Effector CD4-positive, alpha-beta T cell (primary cell): ENCODE data around the gene ARMH2. TPM values are rescaled to one million over a fixed set of nuclear protein-coding genes. Genes with fewer than 3 reads are reported as not detected.

Experiments used
- DNase-seq: peaks from one replicate; pipeline ENCODE4 v3.0.0-alpha.2; 2020
- total RNA-seq: gene quantifications from one replicate; lab custom pipeline; 2026; lab: John Stamatoyannopoulos, UW

ARMH2 gene
- total RNA-seq: not detected

DNA sequence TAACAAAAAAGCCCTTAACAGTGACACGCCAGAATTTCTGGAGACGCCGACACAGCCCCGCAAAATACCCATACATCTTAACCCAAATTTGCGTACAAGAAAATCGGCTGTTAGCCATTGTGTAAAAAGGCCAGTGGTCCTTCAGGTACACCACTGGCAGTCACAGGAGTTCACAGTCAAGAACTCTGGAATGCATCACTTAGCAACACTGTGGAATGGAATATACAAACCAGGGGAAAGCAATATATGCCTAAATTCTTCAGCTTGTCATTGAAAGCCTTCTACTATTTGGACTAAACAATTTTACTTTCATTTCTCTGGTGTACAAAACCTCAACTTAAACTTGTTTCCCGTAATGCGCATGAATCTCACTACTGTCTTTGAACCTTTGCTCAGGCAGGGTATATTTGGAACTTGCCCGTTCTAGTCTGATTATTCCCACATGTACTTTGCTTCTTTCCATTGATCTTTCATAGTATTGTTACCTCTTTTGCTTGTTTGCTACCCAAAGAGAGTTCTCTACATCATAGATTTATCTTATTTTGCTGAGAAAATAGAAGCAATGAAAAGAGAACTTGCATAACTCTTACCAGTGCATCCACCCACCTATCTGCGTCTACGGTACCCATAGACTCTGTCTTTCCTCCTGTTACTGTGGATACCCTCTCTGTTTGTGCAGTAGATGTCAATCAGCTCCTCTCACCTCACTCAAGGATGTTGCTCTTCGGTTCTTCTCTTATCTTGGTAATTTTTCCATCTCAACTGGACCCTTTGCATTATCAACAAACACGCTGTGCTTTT is at the start of gene ARMH2:
TSS of gene ARMH2 (minus strand) at position 178 of the 801 bp plus-strand sequence. CDS start at position 118, 60 bp downstream.
- DNase-seq: no peak

DNA sequence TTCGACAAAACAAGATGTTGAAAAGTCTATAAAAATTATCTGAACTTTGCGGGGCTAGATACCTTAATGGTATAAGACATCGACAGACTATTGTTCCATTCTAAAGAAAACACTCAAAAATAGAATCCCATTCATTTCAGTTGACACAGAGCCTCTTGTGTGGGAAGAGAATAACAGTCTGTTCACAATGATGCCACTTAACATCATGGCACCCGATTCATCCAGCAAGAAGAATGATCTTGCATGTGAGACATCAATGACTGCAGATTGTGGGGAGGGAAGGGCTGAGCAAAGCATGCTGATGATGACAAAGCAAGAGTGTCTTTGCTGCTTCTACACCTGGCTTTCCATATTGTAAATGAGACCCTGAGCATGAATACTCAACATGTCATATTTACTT is 49.7 kb upstream of the ARMH2 start:
- no peak for DNase-seq

DNA sequence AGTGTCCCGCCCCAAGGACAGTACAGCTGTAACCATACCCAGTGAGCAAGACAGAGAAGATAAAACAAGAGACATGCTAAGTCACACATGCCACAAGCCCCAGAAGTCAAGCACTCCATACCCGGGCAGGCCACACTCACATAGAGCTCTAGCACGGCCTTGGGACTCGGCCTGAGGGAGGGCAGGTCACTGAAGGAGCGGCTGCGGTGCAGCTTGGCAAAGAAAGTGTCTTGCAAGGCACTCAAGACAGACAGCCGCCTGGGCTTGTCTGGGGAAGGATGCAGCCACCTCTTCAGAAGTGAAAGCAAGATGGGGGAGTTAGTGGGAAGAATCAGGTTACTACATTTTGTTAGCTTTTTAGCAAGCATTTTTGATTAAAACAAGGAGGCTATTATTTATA is 48.7 kb upstream of the ARMH2 start:
- no peak for DNase-seq

DNA sequence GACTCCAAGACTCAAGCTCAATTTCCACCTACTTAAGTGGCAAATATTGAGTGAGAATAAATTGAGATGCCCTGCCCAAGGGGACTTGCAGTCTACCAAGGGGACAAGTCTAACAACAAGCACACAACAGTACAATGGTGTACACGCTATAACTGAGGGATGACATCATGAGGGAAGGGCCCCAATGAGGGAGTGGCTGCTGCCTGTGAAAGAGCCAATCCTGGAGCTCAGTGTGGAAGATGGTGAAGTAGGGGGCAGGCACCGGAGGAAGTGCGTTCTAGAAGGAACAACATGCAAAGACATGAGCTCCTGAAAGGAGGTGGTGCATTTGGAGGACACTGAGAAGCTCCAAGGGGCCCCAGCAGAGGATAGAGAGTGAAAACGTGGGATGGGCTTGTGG is 46.9 kb upstream of the ARMH2 start:
- DNase-seq: no peak

DNA sequence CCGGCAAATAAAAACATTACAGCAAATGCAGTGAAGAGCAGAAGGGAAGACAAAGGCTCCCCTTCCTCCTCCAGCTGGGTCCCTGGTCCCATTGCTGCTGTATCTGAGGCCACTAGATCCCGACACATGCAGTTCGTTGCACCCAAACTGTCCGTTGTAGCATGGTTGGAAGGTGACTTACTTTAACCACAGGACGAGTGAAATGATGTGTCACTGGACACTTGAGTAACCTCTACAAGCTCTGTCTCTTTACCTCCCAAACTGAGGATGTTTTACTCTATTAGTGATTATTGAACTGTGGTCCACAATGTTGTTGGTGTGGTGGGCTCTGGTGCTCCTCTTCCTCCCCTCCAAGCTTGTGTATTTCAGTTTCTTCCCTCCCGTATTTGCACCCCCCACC is 46.2 kb upstream of the ARMH2 start:
- DNase-seq: no peak

DNA sequence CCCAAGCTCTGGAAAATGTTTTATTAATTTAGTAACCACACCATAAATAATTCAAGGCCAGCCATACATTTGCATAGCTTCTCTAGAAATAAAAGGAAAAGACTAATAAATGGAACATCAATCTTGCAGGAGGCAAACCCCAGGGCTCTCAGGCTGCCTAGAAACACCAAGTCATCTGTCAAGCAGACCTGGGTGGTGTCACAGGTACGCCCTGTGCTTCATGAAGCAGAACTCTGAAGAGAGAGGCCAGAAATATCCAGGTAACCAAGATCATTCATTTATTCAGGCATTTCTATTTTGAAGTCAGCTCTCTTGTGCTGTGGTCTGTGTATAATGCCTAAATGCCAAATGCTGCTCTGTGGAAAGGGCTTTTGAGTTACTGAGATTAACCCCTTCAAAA is 45.3 kb upstream of the ARMH2 start:
- no peak for DNase-seq

DNA sequence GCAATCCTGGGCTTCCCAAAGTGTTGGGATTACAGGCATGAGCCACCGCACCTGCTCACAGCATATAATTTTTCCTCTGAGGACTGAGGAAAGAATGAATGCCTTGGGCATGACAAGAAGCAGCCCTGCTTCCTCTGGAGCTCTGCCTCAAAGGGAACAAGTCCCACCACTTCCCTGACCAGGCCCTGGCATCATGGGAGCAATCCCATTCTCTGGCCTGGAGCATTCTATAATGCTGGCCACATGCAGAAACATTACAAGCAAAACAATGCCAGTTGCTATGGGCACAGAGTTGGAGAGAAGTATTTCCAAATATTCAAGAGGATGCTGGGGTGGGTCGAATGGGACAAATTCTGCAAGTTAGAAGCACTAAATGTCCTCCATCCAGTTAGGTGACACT is 41.5 kb upstream of the ARMH2 start:
- no peak for DNase-seq

DNA sequence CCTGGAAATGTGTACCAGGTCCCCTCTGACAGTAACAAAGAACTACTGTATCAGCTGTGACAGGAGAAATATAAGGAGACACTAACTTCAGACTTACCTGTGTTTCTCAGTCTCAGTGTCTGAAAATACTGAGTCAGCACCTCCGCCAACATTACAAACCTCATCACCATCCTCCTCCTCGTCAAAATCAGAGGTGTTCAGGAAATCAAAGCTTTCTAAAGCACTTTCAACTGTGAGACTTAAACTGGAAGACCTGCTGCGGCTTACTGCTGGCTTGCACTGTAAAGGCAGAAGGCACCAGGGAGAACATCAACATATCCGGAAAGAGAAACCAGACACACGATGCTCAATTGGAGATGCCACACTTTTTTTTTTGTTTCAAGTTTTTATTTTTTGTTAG is 40.3 kb upstream of the ARMH2 start:
- DNase-seq: no peak

DNA sequence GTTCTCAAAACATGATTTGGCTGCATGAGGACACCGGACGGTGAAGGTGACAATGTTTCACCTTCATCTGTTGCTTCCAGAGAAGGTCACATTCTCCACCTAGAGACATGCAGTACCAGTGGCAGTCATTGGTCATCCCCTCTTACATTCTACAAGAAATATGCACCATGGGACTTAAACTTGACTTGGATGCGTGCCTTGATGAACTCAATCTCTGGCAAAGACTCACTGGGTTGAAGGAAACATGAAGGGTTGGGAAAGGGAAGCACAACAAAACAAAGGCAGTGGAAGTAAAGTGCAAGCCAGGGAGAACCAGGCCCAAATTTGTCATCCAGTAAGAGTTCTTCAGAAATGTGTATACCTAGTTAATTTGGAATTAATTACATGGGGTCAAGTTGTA is 39.4 kb upstream of the ARMH2 start:
- no peak for DNase-seq

DNA sequence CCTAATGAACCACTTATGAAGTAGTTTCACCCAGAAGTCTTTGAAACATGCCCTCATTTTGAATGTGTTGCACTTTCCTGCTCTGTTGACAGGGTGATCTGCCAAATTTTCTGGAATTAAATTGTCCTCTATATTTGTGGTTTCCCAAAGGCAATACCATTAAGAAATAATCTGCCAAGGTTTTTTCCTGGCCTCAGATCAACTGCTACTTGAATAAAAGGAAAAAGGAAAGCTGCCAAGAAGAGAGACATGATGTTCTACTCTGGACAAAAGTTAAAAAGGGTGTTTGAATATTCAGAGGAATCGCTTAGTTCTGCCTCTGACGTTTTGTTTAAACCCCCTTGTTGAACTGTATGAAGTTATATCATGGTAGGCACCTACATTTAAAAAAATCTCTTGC is 37.4 kb upstream of the ARMH2 start:
- DNase-seq: no peak

DNA sequence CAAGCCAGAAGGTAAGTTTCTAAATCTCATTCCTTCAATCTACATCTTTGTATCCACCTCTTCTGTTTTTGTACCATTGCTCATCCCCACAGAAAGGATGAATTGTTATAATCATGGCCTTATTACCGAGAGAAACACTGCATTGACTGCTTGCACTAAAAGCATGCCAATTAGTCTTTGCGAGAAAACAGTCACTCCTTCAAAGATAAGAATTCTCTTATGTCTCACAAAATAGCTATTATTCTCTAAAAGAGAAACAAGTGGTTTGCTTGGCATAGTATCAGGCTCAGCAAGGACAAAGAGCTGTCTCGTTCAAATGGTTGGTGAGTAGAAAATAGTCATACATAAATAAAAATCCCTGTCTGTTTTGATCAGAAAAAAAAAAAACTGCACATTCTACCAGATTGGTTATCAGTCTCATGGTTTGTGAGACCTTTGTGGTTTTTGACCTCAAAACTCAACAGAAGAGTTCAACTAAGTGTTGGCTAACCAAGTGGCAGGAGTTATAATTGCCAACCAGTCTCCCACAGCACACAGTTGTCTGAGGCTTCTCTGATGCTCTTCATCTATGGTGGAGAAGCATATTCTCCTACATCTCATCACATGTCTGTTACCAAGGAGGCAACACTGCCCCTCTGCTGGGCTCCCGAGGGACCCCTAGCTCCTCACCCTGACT is 35.1 kb upstream of the ARMH2 start:
- DNase-seq: no peak

DNA sequence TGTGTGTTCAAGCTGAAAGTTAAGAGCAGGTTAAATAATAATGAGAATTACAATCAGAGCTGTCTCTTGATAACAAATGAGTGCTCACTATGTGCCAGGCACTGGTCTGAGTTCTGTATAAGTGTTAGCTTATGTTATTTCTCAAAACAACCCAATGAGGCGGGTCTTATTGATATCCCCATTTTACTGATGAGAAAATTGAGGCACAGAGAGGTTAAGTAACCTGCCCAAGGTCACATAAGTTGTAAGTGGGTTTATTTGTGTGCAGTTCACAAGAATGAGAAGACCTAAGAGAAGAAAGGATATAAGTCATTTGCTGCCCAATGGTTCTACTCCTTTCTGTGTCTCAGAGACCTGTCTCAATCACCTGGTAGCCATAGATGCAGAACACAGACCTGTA is 34.1 kb upstream of the ARMH2 start:
- no peak for DNase-seq

DNA sequence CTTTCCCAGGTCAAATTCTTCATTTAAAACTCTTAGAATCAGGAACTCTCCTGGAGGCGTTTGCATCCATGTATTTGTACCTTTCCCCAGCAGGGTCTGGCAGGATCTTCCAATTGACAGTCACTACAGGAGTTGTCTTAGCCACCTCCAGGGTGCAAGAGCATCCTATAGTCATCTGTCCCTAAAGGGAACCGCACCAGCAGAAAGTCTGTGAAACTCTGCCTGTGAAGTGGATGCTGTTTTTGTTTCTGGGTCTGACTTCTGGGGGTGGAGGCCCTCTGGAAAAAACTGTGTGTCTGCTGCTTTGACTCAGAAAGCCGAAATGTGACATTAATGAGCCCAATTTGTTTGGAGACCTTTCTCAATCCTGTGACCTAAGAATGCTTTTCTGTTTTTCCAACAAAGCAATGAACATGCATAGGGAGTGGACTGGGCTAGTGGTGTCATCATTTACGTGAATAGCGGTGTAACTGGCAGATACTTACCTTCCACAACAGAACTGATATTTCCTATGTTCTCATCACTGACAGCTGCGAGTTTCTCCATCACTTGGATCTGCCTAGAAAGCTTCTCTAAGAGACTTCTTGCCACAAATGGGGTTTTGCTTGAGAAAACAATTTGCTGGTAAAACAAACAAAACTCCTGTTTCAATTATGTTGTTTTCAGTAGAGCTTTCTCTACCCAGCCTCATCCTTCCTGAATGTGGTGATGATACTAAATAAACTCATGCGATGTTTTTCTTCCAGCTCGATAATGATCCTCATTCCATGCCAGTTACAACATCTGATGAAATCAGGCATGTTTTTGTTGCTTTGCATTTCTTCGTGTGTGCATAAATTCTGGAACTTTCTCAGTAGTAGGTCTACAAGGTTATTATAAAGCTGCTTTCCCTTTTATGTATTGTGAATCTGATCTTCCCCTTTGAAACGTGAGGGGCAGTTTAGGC is 33.3 kb upstream of the ARMH2 start:
- no peak for DNase-seq

DNA sequence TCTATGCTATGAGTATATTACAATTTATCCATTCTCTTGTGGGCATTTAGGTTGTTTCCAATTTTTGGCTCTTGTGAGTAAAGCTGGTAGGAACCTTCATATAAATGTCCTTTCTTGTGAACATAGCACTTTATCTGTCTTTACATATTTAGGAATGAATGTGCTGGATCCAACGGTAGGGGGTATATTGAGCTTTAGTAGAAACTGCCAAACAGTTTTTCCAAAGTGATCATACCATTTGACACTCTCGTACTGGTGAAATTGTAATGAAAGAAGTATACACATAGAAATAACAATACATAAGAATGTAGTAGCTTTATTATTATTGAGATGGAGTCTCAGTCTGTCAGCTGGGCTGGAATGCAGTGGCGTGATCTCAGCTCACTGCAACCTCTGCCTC is 30.9 kb upstream of the ARMH2 start:
- DNase-seq: no peak

DNA sequence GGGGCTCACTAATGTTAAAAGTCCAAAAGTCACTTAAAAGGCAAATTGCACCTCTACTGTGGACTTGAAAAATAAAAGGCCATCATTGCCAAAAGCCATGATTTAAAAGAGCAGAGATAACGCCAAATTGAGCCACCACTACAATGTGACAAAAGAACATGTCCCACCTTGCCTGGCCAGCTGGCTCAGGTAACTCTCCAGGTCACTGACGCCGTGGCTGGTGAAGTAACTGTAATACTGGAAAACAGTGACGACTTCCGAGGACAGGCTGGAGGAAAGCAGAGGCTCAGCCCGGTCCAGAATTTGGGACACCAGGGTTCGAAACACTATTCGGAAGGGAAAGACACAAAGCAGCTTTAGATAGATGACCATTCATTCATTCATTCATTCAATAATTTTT is 29.3 kb upstream of the ARMH2 start:
- DNase-seq: no peak

DNA sequence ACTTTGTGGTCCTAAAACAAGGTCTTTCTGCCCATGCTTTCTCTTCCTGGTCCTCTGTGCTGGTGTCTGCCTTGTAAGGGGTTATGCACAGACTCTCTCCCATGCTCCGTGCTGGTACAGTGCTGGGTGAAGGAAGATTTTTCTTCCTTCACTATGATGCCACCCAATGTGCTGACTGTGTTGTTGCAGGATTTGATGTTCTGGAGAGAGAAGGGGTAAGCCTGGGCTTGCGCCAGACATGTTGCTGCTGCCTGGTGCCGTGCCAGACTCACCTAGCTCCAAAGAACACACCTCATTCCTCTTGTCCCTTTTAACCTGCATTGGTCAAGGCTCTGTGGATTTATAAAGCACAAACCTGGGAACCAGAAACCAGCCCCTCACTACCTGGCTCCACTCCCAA is 28.4 kb upstream of the ARMH2 start:
- no peak for DNase-seq

DNA sequence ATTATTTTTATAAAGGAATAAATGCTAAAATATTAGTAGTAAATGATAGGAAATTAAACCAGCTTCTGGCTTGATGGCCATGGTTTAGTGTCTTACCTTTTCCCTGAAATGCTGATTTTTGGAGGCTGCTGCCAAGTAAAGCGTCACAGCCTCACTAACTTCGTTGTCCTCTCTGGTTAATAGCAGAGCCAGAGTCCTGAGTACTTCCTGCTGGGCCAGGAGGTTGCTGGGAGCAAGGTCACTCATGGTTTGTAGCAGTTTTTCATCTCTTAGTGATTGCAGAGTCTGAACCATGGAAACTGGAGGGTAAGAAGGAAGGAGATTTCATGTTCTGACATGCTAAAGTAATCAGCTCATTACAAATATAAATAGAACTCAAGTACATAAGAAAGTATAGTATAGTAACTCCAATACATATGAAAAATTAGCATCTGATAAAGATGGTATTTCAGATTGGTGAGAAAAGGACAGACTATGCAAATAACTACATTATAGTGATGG is 26.5 kb upstream of the ARMH2 start:
- DNase-seq: no peak

DNA sequence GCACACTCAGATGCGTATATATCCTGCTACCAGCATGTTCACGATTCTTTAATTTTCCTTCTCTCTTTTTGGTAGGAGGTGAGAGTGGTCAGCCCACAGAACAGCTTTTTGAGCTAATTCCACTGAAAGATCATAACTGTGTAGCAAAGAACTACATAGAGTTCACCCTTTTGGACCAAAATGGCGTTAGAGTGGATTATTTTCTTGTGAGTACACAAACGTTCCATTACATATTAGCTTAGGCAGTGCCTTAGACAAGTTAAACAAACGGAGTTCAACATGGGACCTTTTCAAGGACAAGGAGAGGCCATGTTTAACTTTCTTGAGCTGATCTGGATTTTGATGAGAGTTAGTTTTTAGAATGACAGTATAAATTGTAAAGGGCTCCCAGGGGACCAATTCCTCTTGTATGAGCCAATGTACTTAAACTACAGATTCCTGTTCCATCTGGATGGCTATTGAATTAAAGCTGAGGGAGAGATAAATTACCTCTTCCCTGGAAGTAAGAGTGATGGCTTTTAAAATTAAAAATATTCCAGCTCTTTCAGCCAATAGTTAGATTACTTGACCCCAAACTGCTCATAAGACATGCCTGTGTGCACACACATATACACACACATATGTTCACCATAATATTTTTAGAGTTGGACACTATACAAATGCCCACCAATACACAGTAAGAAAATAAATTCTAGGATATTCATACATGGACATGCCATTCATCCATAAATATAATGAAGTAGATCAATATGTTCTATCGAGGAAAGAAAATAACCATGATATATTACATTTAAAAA is 25.6 kb upstream of the ARMH2 start:
- DNase-seq: no peak

DNA sequence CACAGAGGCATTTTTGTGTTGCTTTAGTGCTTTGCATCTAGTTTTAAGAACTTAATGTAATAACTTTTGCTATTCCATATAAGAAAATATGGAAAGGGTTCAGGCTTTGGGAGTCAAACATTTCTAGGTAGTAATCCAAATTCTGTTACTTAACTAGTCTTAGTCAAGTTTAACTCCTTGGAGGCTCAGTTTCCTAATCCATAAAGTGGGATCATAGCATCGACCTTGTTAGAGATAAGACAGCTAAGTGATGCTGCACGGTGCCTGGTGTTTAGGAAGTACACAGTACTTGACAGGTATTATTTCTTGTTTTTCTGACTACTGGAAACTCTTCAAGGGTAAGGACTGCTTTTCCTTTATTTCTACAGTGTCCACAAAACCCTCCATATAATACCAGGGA is 24.5 kb upstream of the ARMH2 start:
- no peak for DNase-seq

DNA sequence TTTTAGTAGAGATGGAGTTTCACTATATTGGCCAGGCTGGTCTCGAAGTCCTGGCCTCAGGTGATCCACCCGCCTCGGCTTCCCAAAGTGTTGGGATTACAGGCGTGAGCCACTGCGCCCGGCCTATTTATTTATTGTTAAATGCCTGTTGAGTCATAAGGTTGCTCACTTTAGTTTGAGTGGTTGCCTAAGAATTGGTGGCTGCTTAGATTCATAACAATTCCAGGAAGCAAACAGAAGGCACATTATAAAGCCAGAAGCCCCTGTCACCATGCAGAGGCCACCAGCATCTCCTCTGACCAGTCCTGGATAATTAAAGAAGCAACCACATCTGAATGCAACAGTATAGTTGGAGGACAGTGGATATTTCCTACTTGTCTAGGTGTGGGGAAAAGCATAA is 24.0 kb upstream of the ARMH2 start:
- no peak for DNase-seq

DNA sequence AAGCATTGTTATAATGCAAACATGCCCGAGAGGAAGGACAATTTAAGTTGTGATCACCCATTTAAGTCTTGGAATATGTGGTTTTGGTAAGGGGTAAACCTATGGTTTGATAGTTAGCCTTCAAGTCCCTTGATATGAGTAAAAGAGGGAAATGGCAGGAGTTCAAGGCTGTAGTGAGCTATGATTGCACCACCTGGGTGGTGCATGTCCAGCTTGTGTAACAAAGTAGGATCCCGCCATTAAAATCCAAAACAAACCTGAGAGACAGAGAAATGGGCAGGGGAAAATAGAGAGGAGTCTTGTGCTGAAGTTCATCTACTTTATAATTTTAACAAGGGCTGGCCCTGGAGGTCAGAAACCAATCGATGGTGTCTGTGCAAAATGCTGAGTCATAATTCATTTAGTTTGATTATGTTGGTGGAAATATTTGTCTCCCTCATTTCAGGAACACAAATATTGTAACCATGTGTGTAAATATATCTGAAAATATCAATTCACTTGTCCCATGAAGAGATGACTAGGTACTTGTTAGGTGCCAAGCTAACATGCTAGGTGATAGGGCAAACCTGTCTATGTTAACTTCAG is 23.2 kb upstream of the ARMH2 start:
- no peak for DNase-seq

DNA sequence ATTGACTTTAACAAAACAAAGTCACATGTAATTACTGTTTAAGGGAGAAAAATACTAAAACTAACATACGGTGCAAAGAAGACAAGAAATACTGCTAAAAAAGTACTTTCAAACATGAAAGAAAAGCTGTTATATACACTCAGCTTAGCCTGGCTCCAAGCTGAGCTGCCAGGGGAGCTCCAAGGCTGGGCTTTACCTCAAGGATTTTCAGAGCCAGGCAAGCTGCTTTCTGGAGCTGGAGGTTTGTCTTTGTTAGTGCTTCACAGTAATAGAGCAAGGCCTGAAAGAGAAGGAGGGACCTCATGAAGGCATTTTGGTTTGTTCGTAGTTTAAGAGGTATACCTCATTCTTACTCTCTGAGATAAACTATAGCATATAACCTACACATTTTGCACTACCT is 19.6 kb upstream of the ARMH2 start:
- no peak for DNase-seq
